Caco-2 (cell line): ENCODE measurements around the gene PRPF19. TPM values are rescaled to one million over a fixed set of nuclear protein-coding genes. Genes with fewer than 3 reads are reported as not detected.

ENCODE experiments used
- BruUV-seq: library from RNA; stranded (reverse); fragments of 400-500 nt; replicated peaks from 2 replicates; lab custom pipeline; 2021; lab: Mats Ljungman, UMichigan
- CTCF ChIA-PET: fragments of 300-600 bp; sonication (Branson Sonifier 250); formaldehyde crosslinking; loops from one replicate; lab custom pipeline; 2022; ENCODE audit warnings: antibody characterized with exemption; lab: Charles Lee
- POLR2A ChIA-PET: fragments of 300-600 bp; sonication (Branson Sonifier 250); formaldehyde crosslinking; loops from one replicate; lab custom pipeline; 2022; ENCODE audit warnings: antibody characterized with exemption; lab: Charles Lee
- DNase-seq, 2 experiments: peaks; one replicate each; pipeline versions ENCODE4 v3.0.0 to v3.0.0-alpha.2; 2020 to 2022
- H3K27me3 ChIP-seq: replicated peaks from 2 replicates; pipeline ENCODE4 v1.6.0; 2011; ENCODE audit warnings: low read length; ENCODE audit not compliant: control insufficient read depth, insufficient read depth
- H3K36me3 ChIP-seq: 2 replicates; pipeline ENCODE4 v1.5.1; 2011; ENCODE audit warnings: low read length; ENCODE audit not compliant: control insufficient read depth, insufficient read depth
- H3K4me1 ChIP-seq: fragments of 250-450 bp; sonication (Bioruptor Pico); 2 replicates; pipeline ENCODE4 v1.5.1; 2020; ENCODE audit warnings: mild to moderate bottlenecking
- H3K4me3 ChIP-seq: 2 replicates; pipeline ENCODE4 v1.5.1; 2011; ENCODE audit warnings: low read depth, mild to moderate bottlenecking, control low read depth, low read length
- H3K9me3 ChIP-seq: fragments of 250-450 bp; sonication (Bioruptor Pico); 2 replicates; pipeline ENCODE4 v1.5.1; 2020; ENCODE audit warnings: mild to moderate bottlenecking, moderate library complexity
- H3K27ac Mint-ChIP-seq: one replicate; pipeline ENCODE4 v1.8.0; 2022; ENCODE audit warnings: mixed read lengths; ENCODE audit not compliant: unreplicated experiment
- H3K27me3 Mint-ChIP-seq: one replicate; pipeline ENCODE4 v1.8.0; 2022; ENCODE audit warnings: mixed read lengths; ENCODE audit not compliant: insufficient read depth, unreplicated experiment
- H3K36me3 Mint-ChIP-seq: one replicate; pipeline ENCODE4 v1.8.0; 2022; ENCODE audit warnings: mild to moderate bottlenecking, mixed read lengths; ENCODE audit not compliant: insufficient read depth, unreplicated experiment
- H3K4me1 Mint-ChIP-seq: one replicate; pipeline ENCODE4 v1.8.0; 2022; ENCODE audit warnings: low read depth, mixed read lengths; ENCODE audit not compliant: unreplicated experiment
- H3K4me3 Mint-ChIP-seq: one replicate; pipeline ENCODE4 v1.8.0; 2022; ENCODE audit warnings: mild to moderate bottlenecking, moderate library complexity, mixed read lengths; ENCODE audit not compliant: unreplicated experiment
- H3K9me3 Mint-ChIP-seq: one replicate; pipeline ENCODE4 v1.8.0; 2022; ENCODE audit warnings: mixed read lengths; ENCODE audit not compliant: unreplicated experiment
- CTCF ChIP-seq, 2 experiments: fragments of 200-600 bp in 1 of 2; IDR thresholded peaks; 1 replicate in 1 of 2; 2 replicates in 1 of 2; pipeline versions ENCODE4 v1.5.1 to v1.8.0; 2011 to 2022; ENCODE audit warnings: antibody characterized with exemption in 1 of 2, control low read depth in 1 of 2, inconsistent platforms in 1 of 2, low read depth in 1 of 2, low read length in 1 of 2, mild to moderate bottlenecking in 1 of 2, moderate library complexity in 1 of 2; ENCODE audit not compliant: insufficient read depth in 1 of 2, severe bottlenecking in 1 of 2, unreplicated experiment in 1 of 2
- intact Hi-C: fragments of 100-400 bp; cut with micrococcal nuclease; formaldehyde crosslinking; loops from one replicate; pipeline ENCODE4 v1.10.0; 2022; ENCODE audit not compliant: unreplicated experiment
- total RNA-seq: library from RNA; stranded (reverse); gene quantifications from 2 replicates; pipeline ENCODE4 v1.2.3, GENCODE V29; 2022

PRPF19 gene
- total RNA-seq, 1 experiment from 2014 or later = 183 TPM

GRCh38 chr11:60948250-60948649 is 41.9 kb upstream of the PRPF19 start:
- no peak for TF ChIP-seq CTCF (IDR thresholded peaks at IDR 0.05; ENCODE audit: insufficient read depth in 1 of 2, low read depth in 1 of 2, low read length in 1 of 2, severe bottlenecking in 1 of 2, unreplicated experiment in 1 of 2)
- H3K4me3 Mint-ChIP-seq = no peak overlapping the region
- H3K4me1 Mint-ChIP-seq = peaks cover 13% of the 10 kb centered on the region
- CTCF ChIA-PET = no interaction called here
- intact Hi-C loops = no loop called here
- H3K27me3 ChIP-seq = no peaks in the 10 kb centered on the region
- no peak overlapping the region for H3K27ac Mint-ChIP-seq
- no peaks in the 10 kb centered on the region for H3K9me3 ChIP-seq
- no peaks in the 10 kb centered on the region for H3K9me3 Mint-ChIP-seq
- no peaks in the 10 kb centered on the region for H3K36me3 Mint-ChIP-seq
- peaks cover 6% of the 10 kb centered on the region; the same call in 1 of the 2 replicates for H3K4me1 ChIP-seq
- no TSS peak for BruUV-seq
- no peaks in the 10 kb centered on the region for H3K36me3 ChIP-seq
- H3K27me3 Mint-ChIP-seq = no peaks in the 10 kb centered on the region
- POLR2A ChIA-PET = no interaction called here
- DNase-seq = no peak
- no peak overlapping the region for H3K4me3 ChIP-seq

GRCh38 chr11:60947700-60948099 is 41.3 kb upstream of the PRPF19 start:
- no peaks in the 10 kb centered on the region for H3K36me3 Mint-ChIP-seq
- DNase-seq = no peak
- TF ChIP-seq CTCF (IDR thresholded peaks at IDR 0.05; ENCODE audit: insufficient read depth in 1 of 2, low read depth in 1 of 2, low read length in 1 of 2, severe bottlenecking in 1 of 2, unreplicated experiment in 1 of 2) = no peak
- H3K9me3 Mint-ChIP-seq = no peaks in the 10 kb centered on the region
- no peak overlapping the region for H3K27ac Mint-ChIP-seq
- Histone ChIP-seq H3K9me3 (no peaks in the 10 kb centered on the region), H3K27me3 (no peaks in the 10 kb centered on the region), H3K4me1 (peaks cover 6% of the 10 kb centered on the region; the same call in 1 of the 2 replicates), H3K36me3 (no peaks in the 10 kb centered on the region), H3K4me3 (no peak overlapping the region)
- peaks cover 9% of the 10 kb centered on the region for H3K4me1 Mint-ChIP-seq
- POLR2A ChIA-PET = no interaction called here
- intact Hi-C loops = no loop called here
- H3K27me3 Mint-ChIP-seq = no peaks in the 10 kb centered on the region
- CTCF ChIA-PET = no interaction called here
- no TSS peak for BruUV-seq
- H3K4me3 Mint-ChIP-seq = no peak overlapping the region

GRCh38 chr11:60946601-60947264 is 40.3 kb upstream of the PRPF19 start:
- Mint-ChIP-seq H3K36me3 (no peaks in the 10 kb centered on the region), H3K27me3 (no peaks in the 10 kb centered on the region), H3K9me3 (no peaks in the 10 kb centered on the region), H3K4me1 (no peaks in the 10 kb centered on the region), H3K27ac (no peak overlapping the region), H3K4me3 (no peak overlapping the region)
- H3K9me3 ChIP-seq = no peaks in the 10 kb centered on the region
- no peaks in the 10 kb centered on the region for H3K27me3 ChIP-seq
- POLR2A ChIA-PET = interaction anchor here (1.1 kb wide), 1 partner anchor 15 kb away, joined by 3 read pairs; no protein-coding TSS in a partner anchor
- CTCF ChIA-PET = interaction anchor here (0.6 to 0.8 kb wide), 2 partner anchors 207 to 239 kb away, joined by 3 to 6 read pairs; no protein-coding TSS in a partner anchor
- H3K4me1 ChIP-seq = no peaks in the 10 kb centered on the region; the same call in 1 of the 2 replicates
- H3K36me3 ChIP-seq = no peaks in the 10 kb centered on the region
- H3K4me3 ChIP-seq = no peak overlapping the region
- BruUV-seq = no TSS peak
- no peak for DNase-seq
- intact Hi-C loops = no loop called here
- no peak for TF ChIP-seq CTCF (IDR thresholded peaks at IDR 0.05; ENCODE audit: insufficient read depth in 1 of 2, low read depth in 1 of 2, low read length in 1 of 2, severe bottlenecking in 1 of 2, unreplicated experiment in 1 of 2)
